SK-N-SH treated with all-trans-retinoic acid at 6 μM for 48 hours (cell line): ENCODE results near the gene CEP250.

ENCODE experiments used
- ATAC-seq: fragments of 200-7000 bp; cut with Tn5 transposase; 3 replicates; pipeline ENCODE4 v1.9.1; 2020; ENCODE audit warnings: mild to moderate bottlenecking, moderate library complexity
- ARNTL ChIP-seq: fragments of 450-650 bp; formaldehyde crosslinking; IDR thresholded peaks from 2 replicates; pipeline ENCODE4 v1.5.0; 2020; ENCODE audit warnings: low read depth, mild to moderate bottlenecking, moderate library complexity, borderline replicate concordance
- BACH2 ChIP-seq: fragments of 250-450 bp; sonication (Bioruptor Pico); IDR thresholded peaks from 2 replicates; pipeline ENCODE4 v1.9.0; 2021; ENCODE audit warnings: mild to moderate bottlenecking, borderline replicate concordance
- CREB5 ChIP-seq: fragments of 250-450 bp; sonication (Bioruptor Pico); IDR thresholded peaks from 2 replicates; pipeline ENCODE4 v1.5.1; 2020; ENCODE audit warnings: low read depth, mild to moderate bottlenecking, moderate library complexity
- CSDC2 ChIP-seq: fragments of 250-450 bp; sonication (Bioruptor Pico); IDR thresholded peaks from 2 replicates; pipeline ENCODE4 v1.5.0; 2020; ENCODE audit warnings: mild to moderate bottlenecking, moderate library complexity
- CSRNP3 ChIP-seq: fragments of 250-450 bp; sonication (Bioruptor Pico); IDR thresholded peaks from 2 replicates; pipeline ENCODE4 v1.5.1; 2021; ENCODE audit warnings: mild to moderate bottlenecking, moderate library complexity
- ESRRG ChIP-seq: fragments of 250-450 bp; sonication (Bioruptor Pico); IDR thresholded peaks from 2 replicates; pipeline ENCODE4 v1.6.1; 2021; ENCODE audit warnings: mild to moderate bottlenecking
- GLIS3 ChIP-seq: fragments of 250-450 bp; sonication (Bioruptor Pico); IDR thresholded peaks from 2 replicates; pipeline ENCODE4 v1.5.0; 2020; ENCODE audit warnings: mild to moderate bottlenecking, moderate library complexity
- ISL1 ChIP-seq: fragments of 250-450 bp; sonication (Bioruptor Pico); IDR thresholded peaks from 2 replicates; pipeline ENCODE4 v2.1.2; 2022; ENCODE audit warnings: mild to moderate bottlenecking, moderate library complexity
- OSR1 ChIP-seq: fragments of 250-450 bp; sonication (Bioruptor Pico); IDR thresholded peaks from 2 replicates; pipeline ENCODE4 v1.8.0; 2022; ENCODE audit warnings: moderate library complexity, mild to moderate bottlenecking, inconsistent platforms
- PATZ1 ChIP-seq: fragments of 250-450 bp; sonication (Bioruptor Pico); IDR thresholded peaks from 2 replicates; pipeline ENCODE4 v1.8.0; 2020; ENCODE audit warnings: mild to moderate bottlenecking, moderate library complexity, borderline replicate concordance
- POU6F1 ChIP-seq: fragments of 250-450 bp; sonication (Bioruptor Pico); IDR thresholded peaks from 2 replicates; pipeline ENCODE4 v1.8.0; 2021; ENCODE audit warnings: low read depth, mild to moderate bottlenecking, moderate library complexity, borderline replicate concordance
- PPARA ChIP-seq: fragments of 250-450 bp; sonication (Bioruptor Pico); IDR thresholded peaks from 2 replicates; pipeline ENCODE4 v1.5.0; 2020; ENCODE audit warnings: mild to moderate bottlenecking, borderline replicate concordance
- SNAI2 ChIP-seq: fragments of 250-450 bp; sonication (Bioruptor Pico); IDR thresholded peaks from 2 replicates; pipeline ENCODE4 v1.5.0; 2020; ENCODE audit warnings: mild to moderate bottlenecking, moderate library complexity
- TCF4 ChIP-seq: fragments of 250-450 bp; sonication (Bioruptor Pico); IDR thresholded peaks from 2 replicates; pipeline ENCODE4 v1.8.0; 2021; ENCODE audit warnings: mild to moderate bottlenecking, moderate library complexity, borderline replicate concordance
- TOX ChIP-seq: fragments of 250-450 bp; sonication (Bioruptor Pico); IDR thresholded peaks from 2 replicates; pipeline ENCODE4 v1.8.0; 2021; ENCODE audit warnings: mild to moderate bottlenecking, moderate library complexity, borderline replicate concordance
- TSHZ2 ChIP-seq: fragments of 250-450 bp; sonication (Bioruptor Pico); IDR thresholded peaks from 2 replicates; pipeline ENCODE4 v1.5.0; 2020; ENCODE audit warnings: mild to moderate bottlenecking, moderate library complexity
- ZC3H10 ChIP-seq: fragments of 250-450 bp; sonication (Bioruptor Pico); IDR thresholded peaks from 2 replicates; pipeline ENCODE4 v1.5.1; 2021; ENCODE audit warnings: mild to moderate bottlenecking, moderate library complexity
- ZFP3 ChIP-seq: fragments of 250-450 bp; sonication (Bioruptor Pico); IDR thresholded peaks from 2 replicates; pipeline ENCODE4 v1.5.0; 2020; ENCODE audit warnings: mild to moderate bottlenecking, moderate library complexity
- ZFP30 ChIP-seq: fragments of 450-650 bp; formaldehyde crosslinking; IDR thresholded peaks from 2 replicates; pipeline ENCODE4 v1.5.0; 2022; ENCODE audit warnings: mild to moderate bottlenecking, moderate library complexity
- ZNF70 ChIP-seq: fragments of 450-650 bp; formaldehyde crosslinking; IDR thresholded peaks from 2 replicates; pipeline ENCODE4 v1.5.0; 2020; ENCODE audit warnings: mild to moderate bottlenecking, moderate library complexity
- ZNF8 ChIP-seq: fragments of 450-650 bp; formaldehyde crosslinking; IDR thresholded peaks from 2 replicates; pipeline ENCODE4 v1.5.0; 2020; ENCODE audit warnings: mild to moderate bottlenecking, moderate library complexity

The CEP250 gene

GRCh38 chr20:35461620-35462019 is 6.2 kb downstream of the CEP250 start:
- no peak for TF ChIP-seq CSDC2 (CRISPR knock-in tag)
- no peak for TF ChIP-seq ZFP30 (CRISPR knock-in tag)
- no peak for TF ChIP-seq GLIS3 (CRISPR knock-in tag)
- no peak for TF ChIP-seq PATZ1 (CRISPR knock-in tag)
- TF ChIP-seq ZFP3 (CRISPR knock-in tag): no peak
- TF ChIP-seq ZNF8: no peak
- TF ChIP-seq TCF4 (CRISPR knock-in tag): no peak
- no peak for TF ChIP-seq ZC3H10 (CRISPR knock-in tag)
- no peak for TF ChIP-seq ARNTL (CRISPR knock-in tag)
- no peak for TF ChIP-seq BACH2 (CRISPR knock-in tag)
- TF ChIP-seq PPARA (CRISPR knock-in tag): no peak
- no peak for TF ChIP-seq TSHZ2 (CRISPR knock-in tag)
- TF ChIP-seq ISL1 (CRISPR knock-in tag): no peak
- TF ChIP-seq ZNF70 (CRISPR knock-in tag): no peak
- no peak for TF ChIP-seq TOX
- TF ChIP-seq CREB5 (CRISPR knock-in tag): no peak
- no peak for TF ChIP-seq ESRRG (CRISPR knock-in tag)
- no peak for TF ChIP-seq POU6F1 (CRISPR knock-in tag)
- TF ChIP-seq, all 23 proteins: peak for 0

GRCh38 chr20:35462351-35462750 is 7.0 kb downstream of the CEP250 start:
- no peak for TF ChIP-seq PATZ1 (CRISPR knock-in tag)
- no peak for TF ChIP-seq ISL1 (CRISPR knock-in tag)
- no peak for TF ChIP-seq BACH2 (CRISPR knock-in tag)
- no peak for TF ChIP-seq SNAI2
- no peak for TF ChIP-seq ZNF70 (CRISPR knock-in tag)
- no peak for TF ChIP-seq ZNF8
- no peak for TF ChIP-seq CREB5 (CRISPR knock-in tag)
- TF ChIP-seq CSRNP3 (CRISPR knock-in tag): no peak
- TF ChIP-seq OSR1 (CRISPR knock-in tag): no peak
- TF ChIP-seq ZFP30 (CRISPR knock-in tag): no peak
- TF ChIP-seq ARNTL (CRISPR knock-in tag): no peak
- no peak for TF ChIP-seq ZFP3 (CRISPR knock-in tag)
- TF ChIP-seq PPARA (CRISPR knock-in tag): no peak
- no peak for TF ChIP-seq CSDC2 (CRISPR knock-in tag)
- TF ChIP-seq POU6F1 (CRISPR knock-in tag): no peak
- ATAC-seq: no peak

More at GRCh38 chr20:35461620-35462019, 6.2 kb downstream of the CEP250 start:
- ATAC-seq: no peak
